Nephron progenitor cell (in vitro differentiated cells): ENCODE data around the gene MSI2.

ENCODE experiments used
- DNase-seq: peaks from one replicate; pipeline ENCODE4 v3.0.0; 2021
- H3K27ac Mint-ChIP-seq: 2 replicates; pipeline ENCODE4 v1.8.0; 2021; ENCODE audit warnings: mild to moderate bottlenecking, moderate library complexity, mixed read lengths
- H3K27me3 Mint-ChIP-seq: 2 replicates; pipeline ENCODE4 v1.8.0; 2021; ENCODE audit warnings: mild to moderate bottlenecking, low read depth, mixed read lengths; ENCODE audit not compliant: poor library complexity
- H3K36me3 Mint-ChIP-seq: 2 replicates; pipeline ENCODE4 v1.8.0; 2021; ENCODE audit warnings: low read depth, mixed read lengths
- H3K4me1 Mint-ChIP-seq: 2 replicates; pipeline ENCODE4 v1.8.0; 2021; ENCODE audit warnings: mixed read lengths
- H3K4me3 Mint-ChIP-seq: 2 replicates; pipeline ENCODE4 v1.8.0; 2021; ENCODE audit warnings: mild to moderate bottlenecking, moderate library complexity, mixed read lengths
- H3K9me3 Mint-ChIP-seq: 2 replicates; pipeline ENCODE4 v1.8.0; 2021; ENCODE audit warnings: mild to moderate bottlenecking, moderate library complexity, mixed read lengths
- TF ChIP-seq, protein P1 (sequence below): fragments of 200-600 bp; sonication (generic); IDR thresholded peaks from 2 replicates; pipeline ENCODE4 v1.5.0; 2021; ENCODE audit warnings: antibody characterized with exemption

MSI2 gene

DNA sequence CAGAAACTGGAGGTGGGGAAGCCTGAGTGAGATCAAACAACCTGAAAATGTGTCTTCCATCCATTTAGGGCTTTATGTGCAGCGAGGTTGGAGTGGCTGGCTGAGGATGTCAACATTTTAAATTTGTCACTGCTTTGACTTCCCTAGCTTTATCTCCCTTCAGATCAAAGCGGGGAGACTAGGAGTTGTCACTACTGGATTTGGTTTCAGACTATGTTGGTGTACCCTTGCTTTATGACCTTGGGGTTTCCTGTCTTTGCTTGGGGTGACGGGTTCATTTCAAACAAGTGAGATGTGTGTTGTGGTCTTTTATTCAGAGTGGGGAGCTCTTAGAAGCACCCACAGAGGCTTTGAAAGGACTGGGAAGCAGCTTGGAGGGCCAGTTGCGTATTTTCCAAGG is 25.6 kb downstream of the MSI2 start:
- peak overlapping the region; percentile 99 for H3K27ac Mint-ChIP-seq
- peaks cover 97% of the 10 kb centered on the region for H3K4me1 Mint-ChIP-seq
- peak overlapping the region; percentile 17 for H3K4me3 Mint-ChIP-seq
- H3K36me3 Mint-ChIP-seq = peaks cover 46% of the 10 kb centered on the region
- H3K27me3 Mint-ChIP-seq = no peaks in the 10 kb centered on the region
- TF ChIP-seq, protein P1, sequence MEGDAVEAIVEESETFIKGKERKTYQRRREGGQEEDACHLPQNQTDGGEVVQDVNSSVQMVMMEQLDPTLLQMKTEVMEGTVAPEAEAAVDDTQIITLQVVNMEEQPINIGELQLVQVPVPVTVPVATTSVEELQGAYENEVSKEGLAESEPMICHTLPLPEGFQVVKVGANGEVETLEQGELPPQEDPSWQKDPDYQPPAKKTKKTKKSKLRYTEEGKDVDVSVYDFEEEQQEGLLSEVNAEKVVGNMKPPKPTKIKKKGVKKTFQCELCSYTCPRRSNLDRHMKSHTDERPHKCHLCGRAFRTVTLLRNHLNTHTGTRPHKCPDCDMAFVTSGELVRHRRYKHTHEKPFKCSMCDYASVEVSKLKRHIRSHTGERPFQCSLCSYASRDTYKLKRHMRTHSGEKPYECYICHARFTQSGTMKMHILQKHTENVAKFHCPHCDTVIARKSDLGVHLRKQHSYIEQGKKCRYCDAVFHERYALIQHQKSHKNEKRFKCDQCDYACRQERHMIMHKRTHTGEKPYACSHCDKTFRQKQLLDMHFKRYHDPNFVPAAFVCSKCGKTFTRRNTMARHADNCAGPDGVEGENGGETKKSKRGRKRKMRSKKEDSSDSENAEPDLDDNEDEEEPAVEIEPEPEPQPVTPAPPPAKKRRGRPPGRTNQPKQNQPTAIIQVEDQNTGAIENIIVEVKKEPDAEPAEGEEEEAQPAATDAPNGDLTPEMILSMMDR = no peak
- DNase-seq = no peak
- no peaks in the 10 kb centered on the region for H3K9me3 Mint-ChIP-seq

DNA sequence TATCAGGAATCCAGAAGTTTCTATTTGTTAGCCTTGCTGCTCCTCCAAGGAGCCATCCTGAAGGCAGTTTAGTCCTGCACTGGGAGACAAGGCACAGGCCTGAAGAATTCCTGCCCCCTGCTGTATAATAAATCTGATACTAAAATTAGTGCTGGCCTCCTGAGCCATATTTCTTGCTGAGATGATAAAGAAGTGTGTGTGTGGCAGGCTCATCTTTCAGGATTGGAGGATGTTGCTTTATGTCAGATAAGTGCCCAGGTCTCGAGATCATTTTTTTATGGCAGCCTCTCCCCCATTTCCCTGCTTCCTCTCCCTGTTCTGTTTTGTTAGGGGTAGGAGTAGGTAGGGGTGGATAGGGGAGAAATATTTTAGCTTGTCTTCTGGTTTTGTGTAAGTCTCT is 26.0 kb downstream of the MSI2 start:
- no peaks in the 10 kb centered on the region for H3K27me3 Mint-ChIP-seq
- H3K36me3 Mint-ChIP-seq = peaks cover 45% of the 10 kb centered on the region
- peaks cover 100% of the 10 kb centered on the region for H3K4me1 Mint-ChIP-seq
- no peaks in the 10 kb centered on the region for H3K9me3 Mint-ChIP-seq
- DNase-seq = no peak
- TF ChIP-seq, protein P1 = no peak
- peak overlapping the region; percentile 17 for H3K4me3 Mint-ChIP-seq
- H3K27ac Mint-ChIP-seq = peak overlapping the region; percentile 99

DNA sequence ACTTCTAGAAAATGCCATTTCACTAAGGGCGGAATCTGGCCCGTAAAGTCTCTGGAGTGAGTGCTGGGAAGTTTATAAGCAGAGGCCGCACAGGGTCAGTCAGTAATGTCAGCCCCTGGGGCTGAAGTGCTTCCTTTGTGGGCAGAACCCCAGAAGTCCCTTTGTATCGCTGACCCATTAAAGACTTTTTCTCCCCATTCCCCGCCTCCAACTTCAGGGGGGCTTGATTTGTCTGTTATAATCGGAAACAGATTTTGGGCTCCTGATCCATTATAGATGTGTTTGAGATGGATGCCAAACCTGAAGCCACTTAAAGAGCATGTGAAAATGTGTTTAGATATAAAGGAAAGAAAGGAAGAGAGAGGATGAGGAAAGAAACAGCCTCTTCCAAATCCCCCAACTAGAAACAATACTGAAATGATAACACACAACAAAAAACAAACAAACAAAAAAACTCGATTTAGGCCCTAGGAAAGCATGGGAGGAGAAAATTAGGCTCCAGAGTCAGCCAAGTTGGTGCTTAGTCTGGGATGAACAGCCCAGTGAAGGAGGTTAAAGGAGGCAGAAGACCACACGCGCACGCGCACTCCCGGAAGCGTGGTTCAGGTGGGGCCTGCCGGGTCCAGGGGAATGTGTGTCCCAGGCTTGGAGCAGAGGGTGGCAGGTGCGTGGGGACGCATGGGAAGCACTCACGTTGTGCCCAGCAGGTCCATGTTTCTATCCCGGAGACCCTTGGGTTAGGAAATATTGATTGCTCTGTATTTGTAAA is 27.1 kb downstream of the MSI2 start:
- TF ChIP-seq, protein P1 = no peak
- no peaks in the 10 kb centered on the region for H3K9me3 Mint-ChIP-seq
- peak overlapping the region; percentile 17 for H3K4me3 Mint-ChIP-seq
- H3K27ac Mint-ChIP-seq = peak overlapping the region; percentile 99
- H3K36me3 Mint-ChIP-seq = peaks cover 34% of the 10 kb centered on the region
- DNase-seq = no peak
- H3K4me1 Mint-ChIP-seq = peaks cover 100% of the 10 kb centered on the region
- H3K27me3 Mint-ChIP-seq = peaks cover 3% of the 10 kb centered on the region

DNA sequence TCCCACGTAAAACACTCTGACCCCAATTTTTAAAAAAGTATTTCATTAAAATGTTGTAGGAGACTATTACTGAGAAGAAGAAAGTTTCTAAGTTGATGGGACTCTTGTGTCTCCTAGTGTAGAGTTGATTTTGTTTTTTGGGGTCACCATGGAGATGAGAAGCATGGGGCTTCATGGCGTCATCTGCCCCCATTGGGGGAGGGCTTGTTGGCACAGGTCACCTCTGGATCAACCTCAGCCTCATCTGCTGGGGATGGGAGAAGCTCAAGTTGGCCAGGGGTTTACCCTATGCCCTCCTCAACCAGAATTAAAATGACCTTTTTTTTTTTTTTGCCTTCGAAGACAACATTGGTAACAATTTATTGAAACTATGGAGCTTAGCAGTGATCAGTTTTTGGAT is 28.3 kb downstream of the MSI2 start:
- Mint-ChIP-seq H3K4me3 (peak overlapping the region; percentile 62), H3K9me3 (no peaks in the 10 kb centered on the region), H3K4me1 (peaks cover 100% of the 10 kb centered on the region), H3K27ac (peak overlapping the region; percentile 80), H3K36me3 (peaks cover 24% of the 10 kb centered on the region), H3K27me3 (peaks cover 3% of the 10 kb centered on the region)
- TF ChIP-seq, protein P1 = no peak
- no peak for DNase-seq

DNA sequence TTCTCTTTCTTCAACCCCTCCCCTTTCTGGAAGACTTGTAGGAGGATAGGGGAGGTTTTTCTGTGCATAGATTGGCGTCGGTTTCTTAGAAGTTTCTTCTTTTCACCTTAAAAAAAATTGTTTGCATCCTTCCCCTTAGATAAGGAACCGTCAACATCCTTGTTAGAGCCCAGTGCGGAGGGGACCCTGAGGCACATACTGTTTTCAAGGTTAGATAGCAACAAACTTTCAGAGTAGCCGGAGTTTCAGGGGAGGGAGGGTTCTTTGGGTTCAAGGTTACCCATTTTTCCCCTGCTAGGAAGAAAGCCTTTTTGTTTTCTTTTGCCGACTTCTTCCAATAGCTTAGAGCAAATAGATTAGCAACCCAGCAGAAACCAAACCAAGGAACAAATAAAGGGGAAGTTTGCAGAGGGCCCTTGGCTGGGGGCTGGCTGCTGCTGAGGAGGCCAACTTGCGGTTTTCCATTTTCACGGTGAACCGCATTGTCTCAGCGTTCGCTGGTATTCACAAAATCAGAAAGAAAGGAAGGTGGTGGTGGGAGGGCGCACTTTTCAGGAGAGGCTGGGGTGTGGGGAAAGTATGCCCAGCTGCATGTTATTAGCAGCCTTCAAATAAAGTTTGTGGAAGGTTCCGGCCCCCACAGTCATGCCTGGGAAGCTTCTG is 28.8 kb downstream of the MSI2 start:
- Mint-ChIP-seq H3K36me3 (peaks cover 19% of the 10 kb centered on the region), H3K4me1 (peaks cover 100% of the 10 kb centered on the region), H3K4me3 (peak overlapping the region; percentile 62), H3K9me3 (no peaks in the 10 kb centered on the region), H3K27me3 (peaks cover 3% of the 10 kb centered on the region), H3K27ac (peak overlapping the region; percentile 80)
- TF ChIP-seq, protein P1 = no peak
- no peak for DNase-seq
